ENCODE measurements around the gene FBLN1.

Gene FBLN1

DNA sequence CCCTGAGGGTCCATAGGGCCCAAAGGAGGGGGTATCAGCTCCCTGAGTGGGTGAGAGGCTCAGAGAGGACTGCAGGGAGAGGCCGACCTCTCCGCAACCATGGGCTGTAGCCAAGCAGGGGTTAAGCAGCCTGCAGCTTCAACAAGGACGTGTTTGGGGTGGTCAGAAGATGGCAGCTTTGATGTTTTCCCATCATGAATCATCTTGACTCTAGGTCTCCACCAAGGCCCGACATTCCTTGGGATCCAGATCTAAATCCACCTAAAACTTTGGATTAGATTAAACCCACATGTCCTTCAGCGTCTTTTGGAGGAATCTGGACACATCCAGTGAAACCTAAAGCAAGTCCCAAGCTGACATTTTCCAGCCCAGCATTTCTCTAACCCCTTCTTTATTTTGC, 19.8 kb downstream of the FBLN1 start:
- Mint-ChIP-seq H3K27me3 (peaks cover 3% of the 10 kb centered on the region), H3K27ac (no peak overlapping the region), H3K36me3 (ENCODE audit: low read depth) (no peaks in the 10 kb centered on the region), H3K4me1 (ENCODE audit: low read depth) (no peaks in the 10 kb centered on the region), H3K9me3 (no peaks in the 10 kb centered on the region), H3K4me3 (no peak overlapping the region)
- no peak for DNase-seq

DNA sequence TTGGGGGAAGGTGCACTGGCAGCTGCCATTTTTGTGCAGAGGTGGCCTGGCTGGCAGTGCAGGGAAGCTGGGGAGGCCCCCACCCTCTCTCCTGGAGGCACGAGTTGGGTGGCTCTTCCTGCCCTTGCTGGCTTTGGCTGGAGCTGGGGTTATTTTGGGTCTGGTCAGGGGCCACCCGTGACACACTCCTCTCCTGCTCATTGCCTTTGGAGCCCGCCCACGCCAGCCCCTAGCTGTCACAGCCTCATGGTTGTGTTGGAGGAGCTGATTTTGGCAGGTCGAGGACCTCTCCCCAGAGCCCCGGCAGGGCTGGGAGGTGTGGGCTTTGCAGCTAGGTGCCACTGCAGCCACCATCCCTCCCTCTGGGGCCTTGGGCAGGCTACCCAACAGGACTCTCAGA, 21.5 kb downstream of the FBLN1 start:
- Mint-ChIP-seq H3K36me3 (ENCODE audit: low read depth) (no peaks in the 10 kb centered on the region), H3K9me3 (no peaks in the 10 kb centered on the region), H3K27ac (no peak overlapping the region), H3K4me3 (no peak overlapping the region), H3K4me1 (ENCODE audit: low read depth) (no peaks in the 10 kb centered on the region), H3K27me3 (no peaks in the 10 kb centered on the region)
- no peak for DNase-seq

DNA sequence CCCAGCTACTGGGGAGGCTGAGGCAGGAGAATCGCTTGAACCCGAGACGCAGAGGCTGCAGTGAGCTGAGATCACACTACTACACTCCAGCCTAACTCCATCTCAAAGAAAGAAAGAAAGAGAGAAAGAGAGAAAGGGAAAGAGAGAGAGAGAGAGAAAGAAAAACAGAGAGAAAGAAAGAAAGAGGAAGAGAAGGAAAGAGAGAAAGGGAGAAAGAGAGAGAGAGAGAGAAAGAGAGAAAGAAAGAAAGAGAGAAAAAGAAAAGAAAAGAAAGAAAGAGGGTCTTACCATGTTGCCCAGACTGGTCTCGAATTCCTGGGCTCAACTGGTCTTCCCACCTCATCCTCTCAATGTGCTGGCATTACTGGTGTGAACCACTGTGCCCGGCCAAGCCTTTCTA, 22.3 kb downstream of the FBLN1 start:
- Mint-ChIP-seq H3K27ac (no peak overlapping the region), H3K27me3 (no peaks in the 10 kb centered on the region), H3K36me3 (ENCODE audit: low read depth) (no peaks in the 10 kb centered on the region), H3K4me3 (no peak overlapping the region), H3K9me3 (no peaks in the 10 kb centered on the region), H3K4me1 (ENCODE audit: low read depth) (no peaks in the 10 kb centered on the region)
- DNase-seq: no peak

DNA sequence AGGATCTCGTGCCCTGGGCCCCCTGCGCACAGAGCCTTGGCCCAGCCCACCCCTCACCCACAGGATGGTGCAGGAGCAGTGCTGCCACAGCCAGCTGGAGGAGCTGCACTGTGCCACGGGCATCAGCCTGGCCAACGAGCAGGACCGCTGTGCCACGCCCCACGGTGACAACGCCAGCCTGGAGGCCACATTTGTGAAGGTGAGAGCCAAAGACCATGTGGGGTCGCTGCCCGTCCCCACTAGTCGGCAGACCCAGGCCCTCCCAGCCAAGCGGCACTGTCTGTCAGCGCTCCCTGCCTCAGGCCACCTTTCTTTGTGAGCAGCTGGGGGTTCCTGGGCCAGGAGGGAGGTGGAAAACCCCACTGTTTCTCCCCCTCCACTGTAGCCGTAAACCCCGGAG, 22.8 kb downstream of the FBLN1 start:
- no peaks in the 10 kb centered on the region for H3K27me3 Mint-ChIP-seq

DNA sequence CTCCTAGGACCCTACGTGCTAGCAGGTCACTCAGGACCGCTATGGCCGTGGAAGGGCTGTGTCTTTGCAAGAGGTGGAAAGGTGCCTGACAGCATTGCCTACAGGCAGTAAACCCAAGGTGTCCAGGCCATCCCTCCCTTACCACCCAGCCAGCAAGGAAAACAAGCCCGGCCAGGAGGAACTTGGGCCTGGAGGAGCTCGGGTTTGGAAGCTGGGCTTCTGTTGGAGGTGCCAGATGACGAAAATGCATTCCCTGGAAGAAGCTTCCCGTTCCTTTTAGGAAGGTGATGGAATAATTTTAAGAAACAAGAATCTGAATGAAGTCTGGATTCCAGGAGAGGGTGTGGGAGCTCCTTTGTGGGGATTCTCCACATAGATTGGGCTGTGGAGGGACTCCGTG, 23.6 kb downstream of the FBLN1 start:
- Mint-ChIP-seq H3K36me3 (ENCODE audit: low read depth) (no peaks in the 10 kb centered on the region), H3K27me3 (no peaks in the 10 kb centered on the region), H3K9me3 (no peaks in the 10 kb centered on the region), H3K4me1 (ENCODE audit: low read depth) (no peaks in the 10 kb centered on the region), H3K27ac (no peak overlapping the region), H3K4me3 (no peak overlapping the region)
- DNase-seq: no peak

More for the DNA sequence above, 22.8 kb downstream of the FBLN1 start:
- no peaks in the 10 kb centered on the region for H3K36me3 Mint-ChIP-seq (ENCODE audit: low read depth)
- H3K4me1 Mint-ChIP-seq (ENCODE audit: low read depth): no peaks in the 10 kb centered on the region
- no peak overlapping the region for H3K4me3 Mint-ChIP-seq
- H3K9me3 Mint-ChIP-seq: no peaks in the 10 kb centered on the region
- no peak overlapping the region for H3K27ac Mint-ChIP-seq
- DNase-seq: no peak

DNA sequence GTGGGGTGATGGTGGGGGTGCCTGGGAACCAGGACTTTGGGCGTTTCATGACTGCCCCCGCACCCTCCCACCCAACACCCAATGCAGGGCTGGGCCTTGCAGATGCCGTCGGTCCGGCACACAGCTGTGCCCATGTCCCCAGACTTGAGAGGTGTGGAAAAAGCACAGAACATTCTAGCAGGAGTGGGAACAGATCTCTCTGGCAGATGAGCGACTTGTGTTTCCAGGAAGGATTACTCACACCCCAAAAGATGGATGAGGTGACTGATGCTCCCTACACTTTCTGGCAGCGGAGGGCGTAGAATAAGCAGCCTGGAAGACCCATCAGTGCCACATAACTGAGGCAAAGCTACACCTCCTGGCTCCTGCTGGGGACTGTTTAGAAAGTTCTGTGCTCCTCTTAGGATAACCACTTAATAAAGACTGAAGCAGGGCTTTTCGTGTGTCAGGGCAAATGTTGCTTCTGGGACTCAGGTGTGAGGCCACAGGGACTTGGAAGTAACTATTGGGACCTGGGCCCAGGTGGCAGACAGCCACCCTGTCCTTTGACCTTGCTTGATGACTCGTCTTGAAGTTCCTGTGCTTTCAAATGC, 24.2 kb downstream of the FBLN1 start:
- Mint-ChIP-seq H3K27ac (no peak overlapping the region), H3K9me3 (no peaks in the 10 kb centered on the region), H3K36me3 (ENCODE audit: low read depth) (no peaks in the 10 kb centered on the region), H3K27me3 (no peaks in the 10 kb centered on the region), H3K4me1 (ENCODE audit: low read depth) (no peaks in the 10 kb centered on the region), H3K4me3 (no peak overlapping the region)
- DNase-seq: no peak

DNA sequence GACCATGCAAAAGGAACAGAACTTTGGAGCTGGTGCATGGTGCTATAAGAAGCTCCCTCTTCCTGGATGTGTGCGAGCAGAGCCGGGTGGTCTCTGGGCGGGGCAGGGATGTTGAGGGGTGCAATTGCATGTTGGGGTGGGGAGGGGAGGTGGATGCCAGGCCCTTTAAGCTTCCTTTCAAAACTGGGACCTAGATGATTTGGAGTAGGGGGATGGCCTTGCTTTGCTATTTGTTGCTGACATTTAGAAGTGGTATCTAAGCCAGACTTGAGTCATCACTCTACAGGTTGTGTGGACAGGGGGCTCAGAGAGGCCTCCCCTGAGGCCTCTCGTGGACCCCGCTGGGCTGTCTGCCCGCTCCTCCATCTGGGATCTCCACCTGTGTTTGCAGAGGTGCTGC, 24.8 kb downstream of the FBLN1 start:
- no peaks in the 10 kb centered on the region for H3K4me1 Mint-ChIP-seq (ENCODE audit: low read depth)
- H3K4me3 Mint-ChIP-seq: no peak overlapping the region
- no peaks in the 10 kb centered on the region for H3K27me3 Mint-ChIP-seq
- no peaks in the 10 kb centered on the region for H3K36me3 Mint-ChIP-seq (ENCODE audit: low read depth)
- DNase-seq: no peak
- H3K9me3 Mint-ChIP-seq: no peaks in the 10 kb centered on the region
- no peak overlapping the region for H3K27ac Mint-ChIP-seq

DNA sequence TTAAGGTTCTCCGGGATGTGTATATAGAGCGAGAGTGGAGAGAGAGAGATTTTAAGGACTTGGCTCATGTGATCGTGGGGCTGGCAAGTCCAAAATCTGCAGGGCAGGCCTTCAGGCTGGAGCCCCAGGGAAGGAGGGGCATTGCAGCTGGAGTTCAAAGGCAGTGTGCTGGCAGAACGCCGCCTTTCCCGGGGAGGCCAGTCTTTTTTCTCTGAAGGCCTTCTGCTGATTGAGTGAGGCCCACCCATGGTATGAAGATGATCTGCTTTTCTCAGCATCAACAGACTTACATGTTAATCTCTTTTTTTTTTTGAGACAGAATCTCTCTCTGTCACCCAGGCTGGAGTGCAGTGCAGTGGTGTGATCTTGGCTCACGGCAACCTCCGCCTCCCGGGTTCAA, 25.4 kb downstream of the FBLN1 start:
- Mint-ChIP-seq H3K27me3 (no peaks in the 10 kb centered on the region), H3K27ac (no peak overlapping the region), H3K4me1 (ENCODE audit: low read depth) (no peaks in the 10 kb centered on the region), H3K4me3 (no peak overlapping the region), H3K9me3 (no peaks in the 10 kb centered on the region), H3K36me3 (ENCODE audit: low read depth) (no peaks in the 10 kb centered on the region)
- no peak for DNase-seq

DNA sequence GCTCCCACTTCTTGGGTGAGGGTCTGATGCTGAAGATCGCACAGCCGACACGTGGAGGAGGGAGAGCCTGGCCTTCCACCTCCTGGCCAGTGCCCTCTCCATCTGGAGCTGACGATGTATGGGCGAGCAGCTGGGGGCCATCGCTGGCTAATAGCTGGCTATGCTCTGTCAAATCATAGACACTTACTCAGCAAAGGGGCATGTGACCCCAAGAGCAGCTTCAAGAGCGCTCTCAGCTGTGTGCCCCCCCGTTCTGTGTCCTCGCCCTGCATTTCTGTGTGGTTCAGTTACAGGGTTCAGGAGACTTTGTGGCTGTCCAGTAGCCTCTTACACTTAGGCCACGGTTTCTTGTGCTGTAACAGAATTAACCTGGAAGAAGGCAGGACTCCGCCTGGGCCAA, 26.4 kb downstream of the FBLN1 start:
- no peak overlapping the region for H3K4me3 Mint-ChIP-seq
- no peaks in the 10 kb centered on the region for H3K4me1 Mint-ChIP-seq (ENCODE audit: low read depth)
- H3K27ac Mint-ChIP-seq: no peak overlapping the region
- no peaks in the 10 kb centered on the region for H3K36me3 Mint-ChIP-seq (ENCODE audit: low read depth)
- peaks cover 4% of the 10 kb centered on the region for H3K27me3 Mint-ChIP-seq
- no peak for DNase-seq
- H3K9me3 Mint-ChIP-seq: no peaks in the 10 kb centered on the region

DNA sequence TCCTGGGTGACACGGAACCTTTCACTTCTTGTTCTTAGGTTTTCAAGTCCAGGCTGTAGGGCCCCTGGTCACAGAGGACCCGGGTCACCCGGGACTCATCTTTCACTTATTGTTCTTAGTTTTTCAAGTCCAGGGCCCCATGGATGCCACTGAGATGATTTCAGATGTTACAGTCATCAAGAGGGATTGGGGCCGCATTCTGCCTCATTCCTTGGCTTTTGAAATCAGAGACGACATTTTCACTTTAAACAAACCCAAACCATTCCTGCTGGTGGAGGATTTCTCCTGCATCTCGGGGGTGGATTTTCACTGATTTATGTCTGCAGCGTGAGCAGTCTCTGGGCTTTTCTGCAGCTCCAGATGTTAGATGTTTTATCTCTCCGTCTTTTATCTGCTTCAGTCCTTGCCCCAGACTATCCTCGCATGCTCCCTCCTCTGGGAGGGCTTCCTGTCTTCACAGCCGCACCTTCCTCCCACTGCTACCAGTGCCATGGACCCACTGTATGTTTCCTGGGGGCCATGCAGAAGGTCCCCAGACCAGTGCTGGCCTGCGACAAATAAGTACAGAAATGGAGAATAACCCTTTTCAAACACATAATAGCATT, 27.4 kb downstream of the FBLN1 start:
- no peak for DNase-seq
- no peaks in the 10 kb centered on the region for H3K4me1 Mint-ChIP-seq (ENCODE audit: low read depth)
- peaks cover 4% of the 10 kb centered on the region for H3K27me3 Mint-ChIP-seq
- H3K36me3 Mint-ChIP-seq (ENCODE audit: low read depth): no peaks in the 10 kb centered on the region
- no peak overlapping the region for H3K27ac Mint-ChIP-seq
- H3K4me3 Mint-ChIP-seq: no peak overlapping the region
- no peaks in the 10 kb centered on the region for H3K9me3 Mint-ChIP-seq

DNA sequence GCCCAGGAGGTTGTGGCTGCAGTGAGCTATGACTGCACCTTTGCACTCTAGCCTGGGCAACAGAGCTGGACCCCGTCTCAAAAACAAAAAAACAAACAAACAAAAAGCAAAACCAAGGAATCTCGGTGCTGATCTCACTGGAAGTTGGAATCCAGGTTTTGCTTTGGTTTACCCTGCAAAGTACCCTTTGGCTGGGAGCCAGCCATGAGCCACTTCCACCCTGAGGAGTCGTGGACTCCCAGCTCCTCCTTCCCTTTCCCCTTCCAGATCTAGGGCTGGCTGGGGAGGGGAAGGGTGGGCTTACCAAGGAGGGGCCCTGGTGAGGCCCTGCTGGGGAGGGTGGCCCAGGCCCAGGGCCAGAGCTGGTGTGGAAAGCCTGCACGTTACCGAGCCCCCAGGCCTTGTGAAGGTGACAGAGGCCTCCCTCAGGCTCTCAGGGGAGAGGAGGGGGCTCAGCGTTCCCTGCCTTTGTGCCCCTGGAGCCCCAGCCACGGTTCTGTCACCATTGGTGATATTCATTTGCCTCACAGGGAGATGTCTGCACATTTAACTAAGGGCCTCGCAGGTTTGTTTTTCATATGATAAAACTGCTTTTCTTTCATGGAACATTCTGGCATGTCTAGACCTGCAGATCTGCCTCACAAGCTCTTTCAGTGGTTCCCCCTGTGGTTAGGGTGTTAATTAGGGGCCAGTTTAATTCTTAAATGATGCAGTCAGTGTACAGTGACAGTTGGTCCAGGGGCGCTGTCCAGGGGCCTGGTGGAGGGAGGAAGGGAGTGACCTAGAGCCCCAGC, 29.0 kb downstream of the FBLN1 start:
- no peak overlapping the region for H3K4me3 Mint-ChIP-seq

DNA sequence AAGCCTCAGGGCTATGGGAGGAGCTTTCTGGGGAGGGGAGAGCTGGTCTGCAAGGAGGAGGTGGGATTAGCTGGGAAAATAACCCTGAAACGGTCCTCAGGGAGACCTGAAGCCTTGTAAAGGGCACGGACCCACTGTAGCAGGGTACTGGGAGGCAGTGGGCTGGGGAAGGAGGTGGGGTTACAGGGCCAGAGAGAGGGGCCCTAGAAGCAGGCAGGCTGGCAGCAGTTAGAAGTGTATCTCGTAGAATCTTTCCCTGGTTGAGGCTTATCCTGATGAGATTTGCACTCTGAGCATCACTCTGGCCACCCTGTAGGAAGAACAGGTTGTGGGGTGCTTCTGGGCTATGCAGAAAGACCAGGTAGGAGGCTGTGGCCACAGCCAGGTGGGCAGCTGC, 29.6 kb downstream of the FBLN1 start:
- Mint-ChIP-seq H3K36me3 (ENCODE audit: low read depth) (no peaks in the 10 kb centered on the region), H3K4me3 (no peak overlapping the region), H3K27me3 (peaks cover 4% of the 10 kb centered on the region), H3K27ac (no peak overlapping the region), H3K4me1 (ENCODE audit: low read depth) (no peaks in the 10 kb centered on the region), H3K9me3 (no peaks in the 10 kb centered on the region)
- no peak for DNase-seq

More for the DNA sequence above, 29.0 kb downstream of the FBLN1 start:
- Mint-ChIP-seq H3K9me3 (no peaks in the 10 kb centered on the region), H3K4me1 (ENCODE audit: low read depth) (no peaks in the 10 kb centered on the region), H3K27ac (no peak overlapping the region), H3K36me3 (ENCODE audit: low read depth) (no peaks in the 10 kb centered on the region), H3K27me3 (peaks cover 4% of the 10 kb centered on the region)
- DNase-seq: no peak

DNA sequence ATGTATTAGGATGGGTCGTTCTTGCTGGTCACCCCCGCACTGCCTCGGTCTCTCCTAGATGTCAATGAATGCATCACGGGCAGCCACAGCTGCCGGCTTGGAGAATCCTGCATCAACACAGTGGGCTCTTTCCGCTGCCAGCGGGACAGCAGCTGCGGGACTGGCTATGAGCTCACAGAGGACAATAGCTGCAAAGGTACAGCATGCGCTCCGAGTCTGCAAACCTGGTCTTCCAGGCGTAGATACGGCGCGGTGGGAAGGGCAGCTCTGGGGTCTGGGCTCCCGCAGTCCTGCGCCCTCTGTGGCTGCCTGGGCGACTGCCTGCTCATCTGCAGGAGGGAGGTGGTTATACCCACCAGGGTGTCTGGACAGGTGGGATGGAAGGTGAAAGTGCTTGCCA, 31.0 kb downstream of the FBLN1 start:
- Mint-ChIP-seq H3K4me3 (no peak overlapping the region), H3K27me3 (peaks cover 6% of the 10 kb centered on the region), H3K27ac (no peak overlapping the region), H3K4me1 (ENCODE audit: low read depth) (no peaks in the 10 kb centered on the region), H3K36me3 (ENCODE audit: low read depth) (no peaks in the 10 kb centered on the region), H3K9me3 (no peaks in the 10 kb centered on the region)
- DNase-seq: no peak

DNA sequence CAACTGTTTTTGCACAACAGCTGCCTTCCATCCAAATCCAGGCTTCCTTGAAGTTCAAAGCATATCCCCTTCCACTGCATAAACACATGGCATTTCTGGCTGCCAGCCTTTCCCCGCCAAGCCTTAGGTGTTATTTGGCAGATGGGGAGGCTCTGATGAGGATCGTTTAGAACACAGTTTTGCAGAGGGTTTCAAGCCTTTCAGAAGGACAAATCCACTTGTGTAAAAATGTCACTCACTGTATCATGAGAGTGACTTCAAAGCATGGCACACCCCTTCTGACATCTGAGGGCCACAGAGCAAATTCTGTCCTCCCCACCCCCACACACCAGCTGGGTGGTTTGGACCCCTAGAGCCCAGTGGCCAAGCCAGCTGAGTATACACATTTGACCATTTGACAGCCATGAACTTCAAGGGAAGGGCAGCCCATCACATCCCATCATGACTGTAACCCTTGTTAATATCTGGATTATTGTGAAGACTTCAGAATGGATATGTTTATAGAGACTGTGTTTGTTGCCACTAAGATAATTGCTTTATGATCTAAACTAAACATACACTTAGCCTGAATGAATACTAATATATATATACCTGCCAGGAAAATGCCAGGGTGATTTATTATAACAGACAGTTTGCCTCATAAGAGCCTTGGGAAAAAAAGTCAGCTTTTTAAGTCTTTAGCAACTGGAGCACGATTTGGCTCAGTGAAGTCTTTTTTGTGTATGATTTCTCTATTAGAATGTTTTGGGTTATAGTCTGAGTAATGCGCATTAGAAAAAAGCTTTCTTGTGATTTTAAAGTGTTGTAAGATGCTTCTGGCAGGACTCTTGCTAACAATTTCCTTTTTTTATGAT, 31.9 kb downstream of the FBLN1 start:
- H3K9me3 Mint-ChIP-seq: no peaks in the 10 kb centered on the region
- H3K4me3 Mint-ChIP-seq: no peak overlapping the region
- no peak for DNase-seq
- peaks cover 6% of the 10 kb centered on the region for H3K27me3 Mint-ChIP-seq
- H3K4me1 Mint-ChIP-seq (ENCODE audit: low read depth): no peaks in the 10 kb centered on the region
- H3K27ac Mint-ChIP-seq: no peak overlapping the region
- no peaks in the 10 kb centered on the region for H3K36me3 Mint-ChIP-seq (ENCODE audit: low read depth)
